IgD-negative memory B cell (primary cell): ENCODE measurements around the gene GPR31. TPM values are rescaled to one million over a fixed set of nuclear protein-coding genes. Genes with fewer than 3 reads are reported as not detected.
A peak's percentile ranks its signal among the peaks of the same experiment; 100 is the strongest.

Experiments used
- H3K27ac Mint-ChIP-seq, 3 donors: one replicate each; pipeline ENCODE4 v1.8.0; 2020 to 2022; ENCODE audit warnings: mild to moderate bottlenecking in 3 of 3, mixed read lengths in 3 of 3, moderate library complexity in 1 of 3
- H3K27me3 Mint-ChIP-seq: one replicate; pipeline ENCODE4 v1.8.0; 2021; ENCODE audit warnings: mixed read lengths
- H3K36me3 Mint-ChIP-seq: one replicate; pipeline ENCODE4 v1.8.0; 2020; ENCODE audit warnings: mild to moderate bottlenecking, mixed read lengths
- H3K4me1 Mint-ChIP-seq, 3 donors: one replicate each; pipeline ENCODE4 v1.8.0; 2020 to 2022; ENCODE audit warnings: mixed read lengths in 3 of 3, mild to moderate bottlenecking in 1 of 3
- H3K4me3 Mint-ChIP-seq, 4 donors: one replicate each; pipeline ENCODE4 v1.8.0; 2020 to 2022; ENCODE audit warnings: mild to moderate bottlenecking in 4 of 4, mixed read lengths in 4 of 4, moderate library complexity in 3 of 4
- H3K9me3 Mint-ChIP-seq, 3 donors: one replicate each; pipeline ENCODE4 v1.8.0; 2020 to 2021; ENCODE audit warnings: mixed read lengths in 3 of 3, mild to moderate bottlenecking in 1 of 3
- polyA plus RNA-seq: library from polyadenylated mRNA; unstranded; fragments of 300-500 nt; fragmentation: Illumina TruSeq; gene quantifications from one replicate; pipeline ENCODE4 v1.2.3, GENCODE V29; 2021

The GPR31 gene
- polyA plus RNA-seq, 1 donor from 2014 or later, result not detected

GRCh38 chr6:167122827-167123657 is 34.7 kb downstream of the GPR31 start, which contains the start of gene CCR6:
CCR6 (plus strand) TSS chr6:167123096; CDS start chr6:167136135, 13,039 bp downstream.
- Mint-ChIP-seq H3K36me3 (peaks cover 13% of the 10 kb centered on the region), H3K4me1 (peaks cover 42 to 54% (median 53%) of the 10 kb centered on the region in 3 donors), H3K4me3 (peak within 1 kb of the TSS; percentile 79 to 97 (median 95)), H3K9me3 (peaks cover 0 to 3% (median 0%) of the 10 kb centered on the region in 3 donors), H3K27me3 (no peaks in the 10 kb centered on the region), H3K27ac (peak within 1 kb of the TSS; percentile 85 to 99 (median 96))

- Mint-ChIP-seq H3K4me1 (peaks cover 37 to 51% (median 50%) of the 10 kb centered on the region in 3 donors), H3K9me3 (peaks cover 0 to 3% (median 0%) of the 10 kb centered on the region in 3 donors), H3K4me3 (peak overlapping the region; percentile 79 to 97 (median 95)), H3K27me3 (no peaks in the 10 kb centered on the region), H3K27ac (peak overlapping the region; percentile 85 to 99 (median 96)), H3K36me3 (peaks cover 8% of the 10 kb centered on the region)
Observed at GRCh38 chr6:167122041-167122826, 35.5 kb downstream of the GPR31 start.

- peaks cover 4% of the 10 kb centered on the region for H3K36me3 Mint-ChIP-seq
- H3K9me3 Mint-ChIP-seq, result peaks cover 0 to 2% (median 0%) of the 10 kb centered on the region in 3 donors
- H3K4me3 Mint-ChIP-seq, result peak overlapping the region; percentile 79 to 97 (median 95)
- H3K4me1 Mint-ChIP-seq, result peaks cover 37 to 48% (median 43%) of the 10 kb centered on the region in 3 donors
- peak overlapping the region; percentile 85 to 99 (median 96) for H3K27ac Mint-ChIP-seq
- H3K27me3 Mint-ChIP-seq, result no peaks in the 10 kb centered on the region
Observed at GRCh38 chr6:167121335-167121841, 36.4 kb downstream of the GPR31 start.

GRCh38 chr6:167120583-167120903 is 37.2 kb downstream of the GPR31 start:
- H3K27ac Mint-ChIP-seq, result peak overlapping the region; percentile 85 to 99 (median 96)
- no peaks in the 10 kb centered on the region for H3K27me3 Mint-ChIP-seq
- H3K4me3 Mint-ChIP-seq, result peak overlapping the region; percentile 79 to 97 (median 95)
- H3K9me3 Mint-ChIP-seq, result peaks cover 0 to 2% (median 0%) of the 10 kb centered on the region in 3 donors
- H3K4me1 Mint-ChIP-seq, result peaks cover 37 to 54% (median 43%) of the 10 kb centered on the region in 3 donors
- H3K36me3 Mint-ChIP-seq, result peaks cover 4% of the 10 kb centered on the region

GRCh38 chr6:167119670-167120582 is 37.9 kb downstream of the GPR31 start:
- Mint-ChIP-seq H3K27me3 (no peaks in the 10 kb centered on the region), H3K4me1 (peaks cover 42 to 60% (median 48%) of the 10 kb centered on the region in 3 donors), H3K9me3 (peaks cover 0 to 2% (median 0%) of the 10 kb centered on the region in 3 donors), H3K27ac (peak overlapping the region; percentile 85 to 99 (median 96)), H3K4me3 (peak overlapping the region; percentile 79 to 97 (median 95)), H3K36me3 (peaks cover 4% of the 10 kb centered on the region)

GRCh38 chr6:167118839-167119238 is 38.9 kb downstream of the GPR31 start:
- peak overlapping the region; percentile 85 to 99 (median 96) for H3K27ac Mint-ChIP-seq
- H3K36me3 Mint-ChIP-seq, result peaks cover 4% of the 10 kb centered on the region
- peaks cover 52 to 70% (median 56%) of the 10 kb centered on the region in 3 donors for H3K4me1 Mint-ChIP-seq
- H3K4me3 Mint-ChIP-seq, result peak overlapping the region; percentile 70 to 97 (median 88)
- H3K27me3 Mint-ChIP-seq, result no peaks in the 10 kb centered on the region
- H3K9me3 Mint-ChIP-seq, result peaks cover 0 to 2% (median 0%) of the 10 kb centered on the region in 3 donors

GRCh38 chr6:167118006-167118405 is 39.8 kb downstream of the GPR31 start:
- peak overlapping the region; percentile 85 to 99 (median 96) for H3K27ac Mint-ChIP-seq
- H3K36me3 Mint-ChIP-seq, result peaks cover 4% of the 10 kb centered on the region
- H3K9me3 Mint-ChIP-seq, result peaks cover 0 to 2% (median 0%) of the 10 kb centered on the region in 3 donors
- H3K4me3 Mint-ChIP-seq, result peak overlapping the region; percentile 70 to 97 (median 88)
- H3K4me1 Mint-ChIP-seq, result peaks cover 54 to 78% (median 62%) of the 10 kb centered on the region in 3 donors
- no peaks in the 10 kb centered on the region for H3K27me3 Mint-ChIP-seq

- Mint-ChIP-seq H3K27ac (no peak overlapping the region), H3K27me3 (no peaks in the 10 kb centered on the region), H3K4me3 (peak overlapping the region in 2 of 4 donors; percentile 53 to 57), H3K9me3 (peaks cover 0 to 2% (median 0%) of the 10 kb centered on the region in 3 donors), H3K36me3 (peaks cover 4% of the 10 kb centered on the region), H3K4me1 (peaks cover 62 to 84% (median 69%) of the 10 kb centered on the region in 3 donors)
Observed at GRCh38 chr6:167116838-167117228, 40.9 kb downstream of the GPR31 start.

- H3K9me3 Mint-ChIP-seq, result peaks cover 0 to 2% (median 0%) of the 10 kb centered on the region in 3 donors
- no peaks in the 10 kb centered on the region for H3K27me3 Mint-ChIP-seq
- peak overlapping the region; percentile 72 to 100 (median 99) for H3K27ac Mint-ChIP-seq
- H3K36me3 Mint-ChIP-seq, result peaks cover 4% of the 10 kb centered on the region
- peak overlapping the region in 3 of 4 donors; percentile 53 to 84 (median 79) for H3K4me3 Mint-ChIP-seq
- peaks cover 60 to 85% (median 71%) of the 10 kb centered on the region in 3 donors for H3K4me1 Mint-ChIP-seq
Observed at GRCh38 chr6:167116109-167116837, 41.5 kb downstream of the GPR31 start.

GRCh38 chr6:167115054-167115453 is 42.7 kb downstream of the GPR31 start:
- H3K27me3 Mint-ChIP-seq, result no peaks in the 10 kb centered on the region
- H3K4me3 Mint-ChIP-seq, result peak overlapping the region; percentile 75 to 94 (median 84)
- H3K4me1 Mint-ChIP-seq, result peaks cover 58 to 85% (median 74%) of the 10 kb centered on the region in 3 donors

GRCh38 chr6:167113935-167114910 is 43.6 kb downstream of the GPR31 start:
- Mint-ChIP-seq H3K36me3 (peaks cover 4% of the 10 kb centered on the region), H3K27ac (peak overlapping the region; percentile 98 to 100 (median 99)), H3K9me3 (peaks cover 0 to 2% (median 0%) of the 10 kb centered on the region in 3 donors), H3K4me1 (peaks cover 56 to 84% (median 73%) of the 10 kb centered on the region in 3 donors), H3K4me3 (peak overlapping the region; percentile 75 to 94 (median 84)), H3K27me3 (no peaks in the 10 kb centered on the region)

More at GRCh38 chr6:167115054-167115453, 42.7 kb downstream of the GPR31 start:
- peaks cover 0 to 2% (median 0%) of the 10 kb centered on the region in 3 donors for H3K9me3 Mint-ChIP-seq
- H3K36me3 Mint-ChIP-seq, result peaks cover 4% of the 10 kb centered on the region
- peak overlapping the region; percentile 98 to 100 (median 99) for H3K27ac Mint-ChIP-seq
